Gastrocnemius medialis (tissue), 4 donors: Measurements from ENCODE around the gene GNG13.

Experiments
- POLR2A ChIP-seq, 2 donors: fragments of 450-650 bp; IDR thresholded peaks; one replicate each; pipeline ENCODE4 v1.6.1; 2017; ENCODE audit warnings: antibody characterized with exemption in 2 of 2, mild to moderate bottlenecking in 2 of 2, moderate library complexity in 2 of 2
- TF ChIP-seq, protein P1 (sequence below), 5 experiments: fragments of 450-650 bp in 3 of 5; fragments of 200-600 bp in 2 of 5; sonication (generic) in 2 of 5; IDR thresholded peaks in 4 of 5; conservative IDR thresholded peaks in 1 of 5; 1 replicate in 4 of 5; 2 replicates in 1 of 5; pipeline ENCODE4 v1.5.1; 2016 to 2019; ENCODE audit warnings: antibody characterized with exemption in 5 of 5, mild to moderate bottlenecking in 3 of 5, moderate library complexity in 3 of 5

DNA sequence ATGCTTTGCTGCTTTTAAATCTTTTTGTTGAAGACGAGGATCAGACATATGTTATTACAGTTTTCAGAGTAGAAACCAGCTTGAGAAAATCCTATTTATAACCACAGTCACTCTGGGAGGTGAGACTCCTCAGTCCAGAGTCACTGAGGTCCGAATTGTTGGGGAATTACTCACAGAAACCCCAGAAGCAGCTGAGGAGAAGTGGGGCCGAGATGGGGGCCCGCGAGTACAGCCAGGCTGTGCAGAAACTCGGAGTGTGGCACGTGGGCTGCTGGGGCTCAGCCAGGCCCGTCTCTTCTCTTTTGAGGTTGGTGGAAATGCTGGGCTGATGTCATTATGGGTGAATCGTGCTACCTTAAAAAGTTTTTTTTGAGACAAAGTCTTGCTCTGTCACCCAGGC lies 14.4 kb upstream of the GNG13 start:
- no peak for TF ChIP-seq POLR2A (IDR thresholded peaks at IDR 0.05)
- TF ChIP-seq, protein P1, sequence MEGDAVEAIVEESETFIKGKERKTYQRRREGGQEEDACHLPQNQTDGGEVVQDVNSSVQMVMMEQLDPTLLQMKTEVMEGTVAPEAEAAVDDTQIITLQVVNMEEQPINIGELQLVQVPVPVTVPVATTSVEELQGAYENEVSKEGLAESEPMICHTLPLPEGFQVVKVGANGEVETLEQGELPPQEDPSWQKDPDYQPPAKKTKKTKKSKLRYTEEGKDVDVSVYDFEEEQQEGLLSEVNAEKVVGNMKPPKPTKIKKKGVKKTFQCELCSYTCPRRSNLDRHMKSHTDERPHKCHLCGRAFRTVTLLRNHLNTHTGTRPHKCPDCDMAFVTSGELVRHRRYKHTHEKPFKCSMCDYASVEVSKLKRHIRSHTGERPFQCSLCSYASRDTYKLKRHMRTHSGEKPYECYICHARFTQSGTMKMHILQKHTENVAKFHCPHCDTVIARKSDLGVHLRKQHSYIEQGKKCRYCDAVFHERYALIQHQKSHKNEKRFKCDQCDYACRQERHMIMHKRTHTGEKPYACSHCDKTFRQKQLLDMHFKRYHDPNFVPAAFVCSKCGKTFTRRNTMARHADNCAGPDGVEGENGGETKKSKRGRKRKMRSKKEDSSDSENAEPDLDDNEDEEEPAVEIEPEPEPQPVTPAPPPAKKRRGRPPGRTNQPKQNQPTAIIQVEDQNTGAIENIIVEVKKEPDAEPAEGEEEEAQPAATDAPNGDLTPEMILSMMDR (IDR thresholded peaks at IDR 0.05 in 4 of 5, conservative IDR thresholded peaks at IDR 0.05 in 1 of 5): no peak
